Stimulated activated CD8-positive, alpha-beta memory T cell treated with anti-CD3 and anti-CD28 coated beads, Interleukin-4, amount 100 ng/mL, for 24 hours (primary cell): ENCODE results near the gene GRK3.
"Not testable (repeated sequence)": the region's sequence is repeated elsewhere in the genome, so short reads cannot be mapped to it uniquely, and the experiment has no call there.

Experiments used
- DNase-seq: peaks from one replicate; pipeline ENCODE4 v3.0.0-alpha.2; 2020; ENCODE audit warnings: low read depth

GRK3 gene

DNA sequence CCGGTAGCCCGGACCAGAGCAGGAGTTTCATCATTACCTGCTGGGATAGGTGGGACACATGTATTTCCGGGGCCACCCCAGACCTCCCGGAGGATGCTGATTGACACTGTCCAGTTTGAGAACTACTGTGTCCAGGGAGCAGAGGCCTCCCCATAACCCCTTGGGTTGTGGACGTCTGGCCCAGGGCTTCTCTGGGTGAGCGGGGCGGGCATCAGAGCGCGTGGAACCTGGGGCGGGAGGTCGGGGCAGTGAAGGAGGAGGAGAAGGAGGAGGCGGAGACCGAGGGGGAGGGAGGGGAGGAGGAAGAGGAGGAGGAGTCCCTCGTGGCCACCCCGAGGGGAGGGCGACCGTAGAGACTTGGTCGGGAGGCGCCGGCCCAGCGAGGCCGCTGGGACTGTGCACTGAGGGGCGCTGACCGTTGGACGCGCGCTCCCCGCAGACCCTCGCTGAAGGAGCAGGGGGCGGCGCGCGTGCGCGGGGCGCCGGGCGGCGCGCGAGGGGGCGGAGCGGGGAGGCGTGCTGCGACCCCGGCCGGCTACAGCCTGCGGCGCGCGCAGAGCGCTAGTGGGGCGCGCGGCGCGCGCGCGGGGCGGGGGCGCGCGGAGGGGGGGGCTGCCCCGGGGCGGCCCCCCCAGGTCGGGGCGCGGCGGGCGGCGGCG lies at the start of gene GRK3:
Gene GRK3 (plus strand): TSS at position 356 of the 659 bp plus-strand sequence. CDS start 366 bp downstream, outside the sequence.
- peak; percentile 46 for DNase-seq

- DNase-seq, result no peak
These were observed 46.3 kb upstream of the GRK3 start for GRCh38 chr22:25518000-25518663.

DNA sequence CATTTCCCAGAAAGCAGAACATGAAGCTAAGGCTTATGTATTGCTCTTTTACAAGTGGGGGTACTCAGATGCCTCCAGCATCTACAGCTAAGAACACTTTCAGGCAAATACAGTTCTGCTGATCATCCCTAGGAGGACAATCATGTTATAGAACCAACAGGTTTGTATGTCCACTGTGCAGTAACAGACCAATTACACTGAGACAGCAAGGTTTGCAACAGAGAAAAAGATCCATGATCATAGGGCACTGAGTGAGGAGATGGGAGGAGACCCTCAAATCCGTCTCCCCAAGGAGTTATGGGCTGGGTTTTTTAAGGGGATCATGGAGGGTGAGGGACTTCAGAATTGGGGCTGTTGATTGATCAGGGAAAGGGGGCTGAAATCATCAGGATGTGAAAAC lies 39.1 kb upstream of the GRK3 start:
- DNase-seq, result no peak

- DNase-seq, result not testable (repeated sequence)
These were observed 38.5 kb upstream of the GRK3 start for GRCh38 chr22:25525804-25526584.

DNA sequence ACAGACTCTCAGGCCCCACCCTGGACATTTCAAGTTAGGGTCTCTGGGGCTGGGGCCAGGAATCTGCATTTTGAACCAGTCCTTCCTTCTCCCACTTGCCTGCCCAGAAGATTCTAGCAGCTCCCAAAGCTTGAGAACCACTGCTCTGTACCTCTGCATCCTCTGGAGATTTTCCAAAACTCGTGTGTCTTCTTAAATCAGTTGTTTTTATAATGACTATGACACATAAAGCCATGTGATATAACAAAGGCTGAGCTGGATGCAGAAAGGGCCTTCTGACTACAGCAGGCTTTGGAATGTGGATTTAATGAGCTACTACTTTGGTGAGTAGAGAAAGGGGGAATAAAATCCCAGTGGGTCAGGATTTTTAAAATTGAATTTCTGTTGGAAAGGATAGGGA lies 37.5 kb upstream of the GRK3 start:
- not testable (repeated sequence) for DNase-seq

- DNase-seq, result not testable (repeated sequence)
These were observed 36.4 kb upstream of the GRK3 start for GRCh38 chr22:25528068-25528467.

GRCh38 chr22:25529059-25529458 lies 35.4 kb upstream of the GRK3 start:
- DNase-seq, result not testable (repeated sequence)

GRCh38 chr22:25529541-25530137 lies 34.8 kb upstream of the GRK3 start:
- DNase-seq, result not testable (repeated sequence)

- DNase-seq, result not testable (repeated sequence)
These were observed 32.8 kb upstream of the GRK3 start for GRCh38 chr22:25531677-25532076.

DNA sequence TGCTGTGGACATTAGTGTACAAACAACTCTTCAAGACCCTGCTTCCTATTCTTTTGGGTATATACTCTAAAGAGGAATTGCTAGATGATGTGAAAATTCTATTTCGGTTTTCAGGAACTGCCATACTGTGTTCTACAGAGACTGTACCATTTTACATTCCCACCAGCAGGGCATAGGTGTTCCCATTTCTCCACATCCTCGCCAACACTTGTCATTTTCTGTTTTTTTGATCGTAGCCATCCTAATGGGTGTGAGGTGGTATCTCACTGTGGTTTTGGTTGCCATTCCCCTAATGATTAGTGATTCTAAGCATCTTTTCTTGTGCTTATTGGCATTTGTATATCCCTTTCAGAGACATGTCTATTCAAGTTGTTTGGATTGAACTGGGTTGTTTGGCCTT lies 29.8 kb upstream of the GRK3 start:
- DNase-seq, result no peak

- no peak for DNase-seq
These were observed 27.9 kb upstream of the GRK3 start for GRCh38 chr22:25536589-25536988.

DNA sequence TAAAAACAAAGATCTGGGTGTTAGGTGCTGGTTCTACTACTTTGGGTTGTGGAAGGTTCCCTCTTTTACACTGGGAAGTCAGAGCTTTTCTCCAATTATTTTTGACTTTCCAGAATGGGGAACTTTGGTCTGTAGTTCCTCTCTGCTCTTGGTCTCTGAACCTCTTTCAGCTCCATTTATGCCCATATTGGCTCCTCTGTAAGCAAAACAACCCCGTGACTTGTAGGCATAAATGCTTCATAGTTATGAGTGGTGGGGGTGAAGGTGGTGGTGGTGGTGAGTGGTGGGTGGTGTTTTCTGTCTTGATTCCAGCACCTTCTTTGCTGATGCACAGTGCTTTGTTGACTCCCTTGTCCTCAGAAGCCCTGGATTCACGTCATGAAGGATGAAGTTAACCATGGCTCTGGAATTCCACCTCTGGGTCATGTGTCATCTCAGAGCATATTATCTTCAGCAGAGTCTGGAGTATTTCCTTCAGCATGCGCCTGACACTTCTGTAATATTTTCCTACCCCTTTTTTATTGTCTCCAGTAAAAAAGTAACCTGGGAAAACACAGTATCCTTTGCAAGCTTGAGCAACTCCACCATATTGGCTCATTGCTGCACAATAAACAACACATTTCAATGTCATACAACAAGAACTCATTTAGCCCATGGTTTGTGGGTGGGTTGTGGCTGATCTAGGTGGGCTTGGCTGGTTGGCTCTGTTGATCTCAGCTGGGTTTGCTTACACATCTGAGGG lies 24.1 kb upstream of the GRK3 start:
- no peak for DNase-seq

GRCh38 chr22:25540908-25541660 lies 23.4 kb upstream of the GRK3 start:
- no peak for DNase-seq

DNA sequence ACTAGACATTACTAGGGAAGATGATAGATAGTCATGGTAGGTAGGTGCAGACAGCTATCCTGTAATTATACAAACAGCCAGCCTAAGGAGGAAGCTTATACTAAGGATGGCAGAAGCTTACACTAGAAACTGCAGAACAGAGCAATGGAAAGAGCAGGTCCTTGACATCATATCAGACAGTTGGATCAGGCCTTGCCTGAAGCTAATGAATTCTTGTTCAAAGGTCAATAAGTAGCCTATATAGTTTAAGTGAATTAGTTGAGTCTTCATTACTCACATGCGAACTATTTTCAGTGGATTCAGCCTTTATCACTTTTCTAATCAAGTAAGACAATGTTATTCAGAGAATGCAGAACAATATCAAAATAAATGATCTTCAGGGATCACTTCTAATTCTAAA lies 22.3 kb upstream of the GRK3 start:
- no peak for DNase-seq

DNA sequence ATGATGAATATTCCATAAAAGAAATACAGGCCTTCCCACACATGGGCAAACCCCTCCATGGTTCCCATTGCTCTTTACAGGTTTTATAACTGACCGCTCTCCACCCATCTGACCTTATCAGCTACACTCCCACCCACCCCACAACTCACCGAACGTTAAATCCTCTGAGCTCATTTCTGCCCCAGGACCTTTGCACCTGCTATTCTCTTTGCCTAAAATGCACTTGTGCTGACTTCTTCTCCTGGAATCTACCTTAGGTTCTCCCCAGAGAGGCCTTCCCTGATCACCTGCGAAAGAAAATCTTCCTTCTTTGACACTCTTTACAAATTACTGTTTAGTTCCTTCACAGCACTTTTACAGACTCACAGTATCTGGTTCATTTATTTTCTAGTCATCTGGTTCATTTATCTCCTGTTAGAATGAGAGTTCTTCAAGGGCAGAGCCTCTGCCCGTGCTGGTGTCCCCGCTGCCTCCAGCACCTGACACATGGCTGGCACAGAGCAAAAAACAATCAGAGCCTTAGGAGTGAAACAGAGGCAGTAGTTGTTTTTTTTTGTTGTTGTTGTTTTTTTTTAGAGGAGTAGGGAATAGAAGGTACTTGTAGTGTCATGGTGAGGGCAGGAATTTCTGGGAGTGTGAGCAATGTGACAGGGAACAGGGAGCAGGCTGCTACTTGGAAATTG lies 21.6 kb upstream of the GRK3 start:
- no peak for DNase-seq

- no peak for DNase-seq
These were observed 19.3 kb upstream of the GRK3 start for GRCh38 chr22:25545146-25545545.

DNA sequence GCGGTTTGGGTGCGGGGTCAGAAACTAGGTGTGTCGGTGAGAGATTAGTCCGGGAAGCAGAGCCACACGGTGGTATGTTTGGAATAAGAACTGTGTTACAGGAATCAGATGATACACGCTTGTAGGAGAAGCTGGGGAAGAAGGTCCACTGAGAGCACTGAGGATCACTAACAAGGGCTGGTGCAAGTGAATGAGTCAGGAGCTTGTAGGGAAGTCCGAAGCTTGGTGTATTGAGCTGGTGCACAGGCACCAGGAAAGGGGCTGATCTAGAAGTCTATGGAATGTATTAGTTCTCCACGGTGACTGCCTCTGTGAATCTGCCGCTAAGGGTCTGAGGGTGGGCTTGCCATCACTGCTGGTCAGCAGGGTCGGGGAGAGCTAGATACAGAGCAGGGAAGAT lies 18.8 kb upstream of the GRK3 start:
- no peak for DNase-seq

- no peak for DNase-seq
These were observed 18.2 kb upstream of the GRK3 start for GRCh38 chr22:25546242-25546641.

DNA sequence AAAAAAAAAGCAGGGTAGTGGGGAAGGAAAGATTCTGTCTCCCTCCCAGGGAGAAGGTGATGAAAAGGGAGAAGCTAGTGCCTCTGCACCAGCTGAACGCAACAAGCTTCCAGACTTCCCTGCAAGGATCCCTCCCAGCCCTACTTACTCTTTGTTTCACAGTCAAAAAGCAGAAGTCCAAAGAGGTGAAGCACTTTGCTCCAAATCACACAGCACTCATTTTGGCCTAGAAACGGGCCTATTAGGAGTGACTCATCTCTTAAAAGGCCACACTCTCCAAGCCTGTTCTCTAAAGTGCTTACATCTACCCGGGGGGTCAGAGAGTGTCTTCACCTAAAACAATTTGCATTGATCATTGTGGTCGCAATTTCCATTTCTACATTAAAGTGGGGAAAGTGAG lies 17.7 kb upstream of the GRK3 start:
- no peak for DNase-seq

DNA sequence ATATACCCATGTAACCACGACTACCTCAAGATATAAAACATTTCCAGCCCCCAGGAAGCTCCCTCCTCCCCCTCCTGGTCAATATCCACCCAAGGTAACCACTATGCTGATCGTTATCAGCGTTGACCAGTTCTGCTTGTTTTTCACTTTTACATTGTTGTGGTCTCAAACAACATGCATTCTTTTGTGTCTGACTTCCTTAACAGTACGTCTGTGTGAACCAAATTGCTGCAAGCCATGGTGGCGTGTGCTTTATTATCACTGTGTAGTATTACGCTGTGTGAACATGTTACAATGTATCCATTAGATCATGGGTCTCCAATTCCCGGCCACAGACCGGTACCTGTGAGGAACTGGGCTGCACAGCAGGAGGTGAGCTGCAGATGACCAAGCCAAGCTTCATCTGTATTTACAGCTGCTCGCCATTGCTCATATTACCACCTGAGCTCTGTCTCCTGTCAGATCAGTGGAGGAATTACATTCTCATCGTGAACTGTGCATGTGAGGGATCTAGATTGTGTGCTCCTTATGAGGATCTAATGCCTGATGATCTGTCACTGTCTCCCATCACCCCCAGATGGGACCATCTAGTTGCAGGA lies 15.5 kb upstream of the GRK3 start:
- DNase-seq, result no peak
